GM12892 (cell line): Measurements from ENCODE around the gene TAC4.

Source experiments
- POLR2A ChIP-seq: IDR thresholded peaks from 2 replicates; pipeline ENCODE4 v1.6.1; 2011; ENCODE audit warnings: low read depth, low read length, control low read depth
- POLR2AphosphoS5 ChIP-seq: IDR thresholded peaks from 2 replicates; pipeline ENCODE4 v1.6.1; 2011; ENCODE audit warnings: low read depth, low read length, control low read depth
- TAF1 ChIP-seq: IDR thresholded peaks from 2 replicates; pipeline ENCODE4 v1.6.1; 2011; ENCODE audit warnings: low read depth, mild to moderate bottlenecking, control low read depth, low read length, borderline replicate concordance

DNA sequence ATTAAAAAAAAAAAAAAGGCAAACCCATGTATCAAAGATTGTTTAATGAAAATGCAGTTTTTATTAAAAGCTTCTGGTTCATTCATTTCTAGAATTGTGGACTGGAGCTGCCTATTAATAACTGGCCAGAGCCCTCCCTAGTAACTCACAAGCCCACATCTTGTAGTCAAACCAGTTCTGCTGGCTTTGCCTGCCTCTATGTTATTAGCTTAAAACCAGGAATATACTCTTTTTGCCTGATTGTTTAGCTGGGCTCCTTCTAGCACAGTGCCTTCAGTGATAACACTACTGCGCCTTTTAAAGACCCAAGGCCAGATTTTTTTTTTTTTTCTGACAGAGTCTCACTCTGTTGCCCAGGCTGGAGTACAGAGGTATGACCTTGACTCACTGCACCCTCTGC, 26.0 kb downstream of the TAC4 start:
- TF ChIP-seq POLR2A (no peak), POLR2AphosphoS5 (no peak), TAF1 (no peak)
